HEK293 (cell line): ENCODE measurements around the gene PBX3.

ENCODE experiments used
- SP3 ChIP-seq: fragments of 450-650 bp; formaldehyde crosslinking; IDR thresholded peaks from 2 replicates; pipeline ENCODE4 v1.5.1; 2016; ENCODE audit warnings: missing biosample characterization, missing genetic modification characterization
- ZBTB1 ChIP-seq: fragments of 450-650 bp; formaldehyde crosslinking; IDR thresholded peaks from 2 replicates; pipeline ENCODE4 v1.5.1; 2016; ENCODE audit warnings: missing biosample characterization, missing genetic modification characterization
- ZBTB48 ChIP-seq: fragments of 450-650 bp; formaldehyde crosslinking; IDR thresholded peaks from 2 replicates; pipeline ENCODE4 v1.5.1; 2016; ENCODE audit warnings: missing biosample characterization, missing genetic modification characterization
- ZFP37 ChIP-seq: fragments of 450-650 bp; formaldehyde crosslinking; IDR thresholded peaks from 2 replicates; pipeline ENCODE4 v1.5.1; 2016; ENCODE audit warnings: missing biosample characterization, missing genetic modification characterization
- ZNF138 ChIP-seq: fragments of 450-650 bp; formaldehyde crosslinking; IDR thresholded peaks from 2 replicates; pipeline ENCODE4 v1.5.1; 2016; ENCODE audit warnings: missing biosample characterization, missing genetic modification characterization, borderline replicate concordance
- ZNF248 ChIP-seq: fragments of 450-650 bp; formaldehyde crosslinking; IDR thresholded peaks from 2 replicates; pipeline ENCODE4 v1.5.1; 2017; ENCODE audit warnings: missing biosample characterization, missing genetic modification characterization
- ZNF266 ChIP-seq: fragments of 450-650 bp; formaldehyde crosslinking; IDR thresholded peaks from 2 replicates; pipeline ENCODE4 v1.5.1; 2016; ENCODE audit warnings: missing biosample characterization, missing genetic modification characterization, low read depth
- ZNF391 ChIP-seq: fragments of 450-650 bp; formaldehyde crosslinking; IDR thresholded peaks from 2 replicates; pipeline ENCODE4 v1.5.1; 2016; ENCODE audit warnings: low read depth, missing biosample characterization, missing genetic modification characterization, borderline replicate concordance
- ZNF501 ChIP-seq: fragments of 450-650 bp; formaldehyde crosslinking; IDR thresholded peaks from 2 replicates; pipeline ENCODE4 v1.5.1; 2016; ENCODE audit warnings: missing biosample characterization, missing genetic modification characterization
- ZNF514 ChIP-seq: fragments of 450-650 bp; formaldehyde crosslinking; IDR thresholded peaks from 2 replicates; pipeline ENCODE4 v1.5.1; 2016; ENCODE audit warnings: missing biosample characterization, missing genetic modification characterization
- ZNF529 ChIP-seq: fragments of 450-650 bp; formaldehyde crosslinking; IDR thresholded peaks from 2 replicates; pipeline ENCODE4 v1.5.1; 2017; ENCODE audit warnings: missing genetic modification characterization, missing biosample characterization; ENCODE audit not compliant: insufficient replicate concordance
- ZNF585B ChIP-seq: fragments of 450-650 bp; formaldehyde crosslinking; IDR thresholded peaks from 2 replicates; pipeline ENCODE4 v1.5.1; 2016; ENCODE audit warnings: missing biosample characterization, missing genetic modification characterization
- ZNF660 ChIP-seq: fragments of 450-650 bp; IDR thresholded peaks from 2 replicates; pipeline ENCODE4 v1.5.1; 2018; ENCODE audit warnings: missing biosample characterization, mild to moderate bottlenecking, missing genetic modification characterization
- ZNF670 ChIP-seq: fragments of 450-650 bp; formaldehyde crosslinking; IDR thresholded peaks from 2 replicates; pipeline ENCODE4 v1.5.1; 2016; ENCODE audit warnings: missing biosample characterization, missing genetic modification characterization, low read depth
- ZNF776 ChIP-seq: fragments of 450-650 bp; formaldehyde crosslinking; IDR thresholded peaks from 2 replicates; pipeline ENCODE4 v1.5.0; 2017; ENCODE audit warnings: missing biosample characterization, missing genetic modification characterization, borderline replicate concordance
- TF ChIP-seq, protein P1 (sequence below): fragments of 450-650 bp; formaldehyde crosslinking; conservative IDR thresholded peaks from 2 replicates; pipeline ENCODE4 v1.5.1; 2016; ENCODE audit warnings: low read depth, missing biosample characterization, missing genetic modification characterization
- TF ChIP-seq, protein P2 (sequence below): fragments of 450-650 bp; IDR thresholded peaks from 2 replicates; pipeline ENCODE4 v1.5.1; 2018; ENCODE audit warnings: missing biosample characterization, mild to moderate bottlenecking, missing genetic modification characterization
- TF ChIP-seq, protein P3 (sequence below): fragments of 450-650 bp; formaldehyde crosslinking; IDR thresholded peaks from 2 replicates; pipeline ENCODE4 v1.5.1; 2016; ENCODE audit warnings: missing biosample characterization, missing genetic modification characterization
- TF ChIP-seq, protein P4 (sequence below): fragments of 450-650 bp; formaldehyde crosslinking; conservative IDR thresholded peaks from 2 replicates; pipeline ENCODE4 v1.5.1; 2016; ENCODE audit warnings: low read depth, missing biosample characterization, missing genetic modification characterization
- TF ChIP-seq, protein P5 (sequence below): fragments of 450-650 bp; formaldehyde crosslinking; IDR thresholded peaks from 2 replicates; pipeline ENCODE4 v1.5.1; 2017; ENCODE audit warnings: missing biosample characterization, missing genetic modification characterization
- TF ChIP-seq, protein P6 (sequence below): fragments of 450-650 bp; formaldehyde crosslinking; IDR thresholded peaks from 2 replicates; pipeline ENCODE4 v1.5.1; 2016; ENCODE audit warnings: missing biosample characterization, missing genetic modification characterization

PBX3 gene

DNA sequence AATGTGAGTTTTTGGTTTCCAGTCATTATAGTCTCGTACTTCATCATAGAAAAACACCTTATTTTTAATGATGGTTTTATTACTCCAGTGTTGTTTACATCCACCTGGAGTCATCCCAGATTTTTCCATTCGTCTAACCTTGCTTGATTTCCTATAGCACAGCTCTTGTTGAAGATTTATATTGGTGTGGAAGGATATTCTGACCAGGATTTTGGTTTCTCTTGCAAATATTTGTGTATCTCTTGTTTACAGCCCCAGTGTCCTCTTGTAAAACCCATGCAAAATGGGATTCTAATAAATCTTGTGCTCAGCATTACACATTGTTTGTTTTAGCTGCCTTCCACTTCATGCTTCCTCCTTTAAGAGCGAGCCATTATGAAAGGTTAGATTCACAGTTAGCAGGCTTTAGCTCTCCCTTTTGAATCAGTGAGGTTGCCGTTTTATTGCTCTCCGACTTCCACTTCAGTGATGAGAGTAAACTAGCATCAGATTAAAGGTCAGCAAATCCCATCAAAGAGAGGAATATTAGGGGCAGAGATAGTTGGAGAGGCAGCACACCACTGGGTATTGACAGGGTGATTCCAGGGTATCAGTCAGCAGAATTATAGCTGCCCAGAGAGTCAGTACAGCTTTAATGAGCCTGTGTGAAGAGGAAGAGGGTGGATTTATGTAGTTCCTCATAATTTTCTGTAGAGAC, 157.1 kb downstream of the PBX3 start (continued):
- TF ChIP-seq ZNF138 = no peak
- TF ChIP-seq, protein P1, sequence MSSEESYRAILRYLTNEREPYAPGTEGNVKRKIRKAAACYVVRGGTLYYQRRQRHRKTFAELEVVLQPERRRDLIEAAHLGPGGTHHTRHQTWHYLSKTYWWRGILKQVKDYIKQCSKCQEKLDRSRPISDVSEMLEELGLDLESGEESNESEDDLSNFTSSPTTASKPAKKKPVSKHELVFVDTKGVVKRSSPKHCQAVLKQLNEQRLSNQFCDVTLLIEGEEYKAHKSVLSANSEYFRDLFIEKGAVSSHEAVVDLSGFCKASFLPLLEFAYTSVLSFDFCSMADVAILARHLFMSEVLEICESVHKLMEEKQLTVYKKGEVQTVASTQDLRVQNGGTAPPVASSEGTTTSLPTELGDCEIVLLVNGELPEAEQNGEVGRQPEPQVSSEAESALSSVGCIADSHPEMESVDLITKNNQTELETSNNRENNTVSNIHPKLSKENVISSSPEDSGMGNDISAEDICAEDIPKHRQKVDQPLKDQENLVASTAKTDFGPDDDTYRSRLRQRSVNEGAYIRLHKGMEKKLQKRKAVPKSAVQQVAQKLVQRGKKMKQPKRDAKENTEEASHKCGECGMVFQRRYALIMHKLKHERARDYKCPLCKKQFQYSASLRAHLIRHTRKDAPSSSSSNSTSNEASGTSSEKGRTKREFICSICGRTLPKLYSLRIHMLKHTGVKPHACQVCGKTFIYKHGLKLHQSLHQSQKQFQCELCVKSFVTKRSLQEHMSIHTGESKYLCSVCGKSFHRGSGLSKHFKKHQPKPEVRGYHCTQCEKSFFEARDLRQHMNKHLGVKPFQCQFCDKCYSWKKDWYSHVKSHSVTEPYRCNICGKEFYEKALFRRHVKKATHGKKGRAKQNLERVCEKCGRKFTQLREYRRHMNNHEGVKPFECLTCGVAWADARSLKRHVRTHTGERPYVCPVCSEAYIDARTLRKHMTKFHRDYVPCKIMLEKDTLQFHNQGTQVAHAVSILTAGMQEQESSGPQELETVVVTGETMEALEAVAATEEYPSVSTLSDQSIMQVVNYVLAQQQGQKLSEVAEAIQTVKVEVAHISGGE (tag by site-specific recombination) = no peak
- no peak for TF ChIP-seq ZFP37 (tag by site-specific recombination)
- no peak for TF ChIP-seq ZNF514 (tag by site-specific recombination)
- TF ChIP-seq ZBTB1 = no peak
- TF ChIP-seq ZNF585B (tag by site-specific recombination) = no peak
- TF ChIP-seq ZBTB48 (tag by site-specific recombination) = no peak
- no peak for TF ChIP-seq ZNF266
- TF ChIP-seq ZNF776 (tag by site-specific recombination) = no peak
- TF ChIP-seq, protein P2, sequence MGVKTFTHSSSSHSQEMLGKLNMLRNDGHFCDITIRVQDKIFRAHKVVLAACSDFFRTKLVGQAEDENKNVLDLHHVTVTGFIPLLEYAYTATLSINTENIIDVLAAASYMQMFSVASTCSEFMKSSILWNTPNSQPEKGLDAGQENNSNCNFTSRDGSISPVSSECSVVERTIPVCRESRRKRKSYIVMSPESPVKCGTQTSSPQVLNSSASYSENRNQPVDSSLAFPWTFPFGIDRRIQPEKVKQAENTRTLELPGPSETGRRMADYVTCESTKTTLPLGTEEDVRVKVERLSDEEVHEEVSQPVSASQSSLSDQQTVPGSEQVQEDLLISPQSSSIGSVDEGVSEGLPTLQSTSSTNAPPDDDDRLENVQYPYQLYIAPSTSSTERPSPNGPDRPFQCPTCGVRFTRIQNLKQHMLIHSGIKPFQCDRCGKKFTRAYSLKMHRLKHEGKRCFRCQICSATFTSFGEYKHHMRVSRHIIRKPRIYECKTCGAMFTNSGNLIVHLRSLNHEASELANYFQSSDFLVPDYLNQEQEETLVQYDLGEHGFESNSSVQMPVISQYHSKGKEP = peak; percentile 14; the same call in 1 of the 2 replicates
- TF ChIP-seq ZNF529 = no peak
- TF ChIP-seq, protein P3, sequence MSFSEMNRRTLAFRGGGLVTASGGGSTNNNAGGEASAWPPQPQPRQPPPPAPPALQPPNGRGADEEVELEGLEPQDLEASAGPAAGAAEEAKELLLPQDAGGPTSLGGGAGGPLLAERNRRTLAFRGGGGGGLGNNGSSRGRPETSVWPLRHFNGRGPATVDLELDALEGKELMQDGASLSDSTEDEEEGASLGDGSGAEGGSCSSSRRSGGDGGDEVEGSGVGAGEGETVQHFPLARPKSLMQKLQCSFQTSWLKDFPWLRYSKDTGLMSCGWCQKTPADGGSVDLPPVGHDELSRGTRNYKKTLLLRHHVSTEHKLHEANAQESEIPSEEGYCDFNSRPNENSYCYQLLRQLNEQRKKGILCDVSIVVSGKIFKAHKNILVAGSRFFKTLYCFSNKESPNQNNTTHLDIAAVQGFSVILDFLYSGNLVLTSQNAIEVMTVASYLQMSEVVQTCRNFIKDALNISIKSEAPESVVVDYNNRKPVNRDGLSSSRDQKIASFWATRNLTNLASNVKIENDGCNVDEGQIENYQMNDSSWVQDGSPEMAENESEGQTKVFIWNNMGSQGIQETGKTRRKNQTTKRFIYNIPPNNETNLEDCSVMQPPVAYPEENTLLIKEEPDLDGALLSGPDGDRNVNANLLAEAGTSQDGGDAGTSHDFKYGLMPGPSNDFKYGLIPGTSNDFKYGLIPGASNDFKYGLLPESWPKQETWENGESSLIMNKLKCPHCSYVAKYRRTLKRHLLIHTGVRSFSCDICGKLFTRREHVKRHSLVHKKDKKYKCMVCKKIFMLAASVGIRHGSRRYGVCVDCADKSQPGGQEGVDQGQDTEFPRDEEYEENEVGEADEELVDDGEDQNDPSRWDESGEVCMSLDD = no peak
- TF ChIP-seq, protein P4, sequence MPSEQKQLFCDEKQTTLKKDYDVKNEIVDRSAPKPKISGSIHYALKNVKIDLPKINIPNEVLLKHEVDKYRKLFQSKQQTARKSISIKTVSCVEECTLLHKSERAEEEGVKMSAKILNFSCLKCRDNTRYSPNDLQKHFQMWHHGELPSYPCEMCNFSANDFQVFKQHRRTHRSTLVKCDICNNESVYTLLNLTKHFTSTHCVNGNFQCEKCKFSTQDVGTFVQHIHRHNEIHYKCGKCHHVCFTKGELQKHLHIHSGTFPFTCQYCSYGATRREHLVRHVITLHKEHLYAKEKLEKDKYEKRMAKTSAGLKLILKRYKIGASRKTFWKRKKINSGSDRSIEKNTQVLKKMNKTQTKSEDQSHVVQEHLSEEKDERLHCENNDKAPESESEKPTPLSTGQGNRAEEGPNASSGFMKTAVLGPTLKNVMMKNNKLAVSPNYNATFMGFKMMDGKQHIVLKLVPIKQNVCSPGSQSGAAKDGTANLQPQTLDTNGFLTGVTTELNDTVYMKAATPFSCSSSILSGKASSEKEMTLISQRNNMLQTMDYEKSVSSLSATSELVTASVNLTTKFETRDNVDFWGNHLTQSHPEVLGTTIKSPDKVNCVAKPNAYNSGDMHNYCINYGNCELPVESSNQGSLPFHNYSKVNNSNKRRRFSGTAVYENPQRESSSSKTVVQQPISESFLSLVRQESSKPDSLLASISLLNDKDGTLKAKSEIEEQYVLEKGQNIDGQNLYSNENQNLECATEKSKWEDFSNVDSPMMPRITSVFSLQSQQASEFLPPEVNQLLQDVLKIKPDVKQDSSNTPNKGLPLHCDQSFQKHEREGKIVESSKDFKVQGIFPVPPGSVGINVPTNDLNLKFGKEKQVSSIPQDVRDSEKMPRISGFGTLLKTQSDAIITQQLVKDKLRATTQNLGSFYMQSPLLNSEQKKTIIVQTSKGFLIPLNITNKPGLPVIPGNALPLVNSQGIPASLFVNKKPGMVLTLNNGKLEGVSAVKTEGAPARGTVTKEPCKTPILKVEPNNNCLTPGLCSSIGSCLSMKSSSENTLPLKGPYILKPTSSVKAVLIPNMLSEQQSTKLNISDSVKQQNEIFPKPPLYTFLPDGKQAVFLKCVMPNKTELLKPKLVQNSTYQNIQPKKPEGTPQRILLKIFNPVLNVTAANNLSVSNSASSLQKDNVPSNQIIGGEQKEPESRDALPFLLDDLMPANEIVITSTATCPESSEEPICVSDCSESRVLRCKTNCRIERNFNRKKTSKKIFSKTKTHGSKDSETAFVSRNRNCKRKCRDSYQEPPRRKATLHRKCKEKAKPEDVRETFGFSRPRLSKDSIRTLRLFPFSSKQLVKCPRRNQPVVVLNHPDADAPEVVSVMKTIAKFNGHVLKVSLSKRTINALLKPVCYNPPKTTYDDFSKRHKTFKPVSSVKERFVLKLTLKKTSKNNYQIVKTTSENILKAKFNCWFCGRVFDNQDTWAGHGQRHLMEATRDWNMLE (tag by site-specific recombination) = no peak
- TF ChIP-seq SP3 (tag by site-specific recombination) = no peak
- TF ChIP-seq ZNF660 (tag by site-specific recombination) = no peak; the same call in 1 of the 2 replicates
- no peak for TF ChIP-seq ZNF501 (tag by site-specific recombination)
- no peak for TF ChIP-seq ZNF670
- TF ChIP-seq, protein P5, sequence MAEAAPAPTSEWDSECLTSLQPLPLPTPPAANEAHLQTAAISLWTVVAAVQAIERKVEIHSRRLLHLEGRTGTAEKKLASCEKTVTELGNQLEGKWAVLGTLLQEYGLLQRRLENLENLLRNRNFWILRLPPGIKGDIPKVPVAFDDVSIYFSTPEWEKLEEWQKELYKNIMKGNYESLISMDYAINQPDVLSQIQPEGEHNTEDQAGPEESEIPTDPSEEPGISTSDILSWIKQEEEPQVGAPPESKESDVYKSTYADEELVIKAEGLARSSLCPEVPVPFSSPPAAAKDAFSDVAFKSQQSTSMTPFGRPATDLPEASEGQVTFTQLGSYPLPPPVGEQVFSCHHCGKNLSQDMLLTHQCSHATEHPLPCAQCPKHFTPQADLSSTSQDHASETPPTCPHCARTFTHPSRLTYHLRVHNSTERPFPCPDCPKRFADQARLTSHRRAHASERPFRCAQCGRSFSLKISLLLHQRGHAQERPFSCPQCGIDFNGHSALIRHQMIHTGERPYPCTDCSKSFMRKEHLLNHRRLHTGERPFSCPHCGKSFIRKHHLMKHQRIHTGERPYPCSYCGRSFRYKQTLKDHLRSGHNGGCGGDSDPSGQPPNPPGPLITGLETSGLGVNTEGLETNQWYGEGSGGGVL (tag by site-specific recombination) = peak; percentile 20; the same call in 1 of the 2 replicates
- TF ChIP-seq ZNF248 = no peak
- TF ChIP-seq, protein P6, sequence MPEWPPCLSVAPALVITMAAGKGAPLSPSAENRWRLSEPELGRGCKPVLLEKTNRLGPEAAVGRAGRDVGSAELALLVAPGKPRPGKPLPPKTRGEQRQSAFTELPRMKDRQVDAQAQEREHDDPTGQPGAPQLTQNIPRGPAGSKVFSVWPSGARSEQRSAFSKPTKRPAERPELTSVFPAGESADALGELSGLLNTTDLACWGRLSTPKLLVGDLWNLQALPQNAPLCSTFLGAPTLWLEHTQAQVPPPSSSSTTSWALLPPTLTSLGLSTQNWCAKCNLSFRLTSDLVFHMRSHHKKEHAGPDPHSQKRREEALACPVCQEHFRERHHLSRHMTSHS (tag by site-specific recombination) = 0 out of 2 replicates have a peak, but pooled peaks have one; percentile 53
- no peak for TF ChIP-seq ZNF391 (tag by site-specific recombination)
